WERI-Rb-1 (cell line): ENCODE measurements around the gene SAG.
A peak's percentile ranks its signal among the peaks of the same experiment; 100 is the strongest.

ENCODE experiments used
- DNase-seq: peaks from one replicate; pipeline ENCODE4 v3.0.0-alpha.2; 2020
- H3K27ac ChIP-seq: fragments of 250-450 bp; sonication (Bioruptor Pico); 2 replicates; pipeline ENCODE4 v1.5.1; 2020; ENCODE audit warnings: mild to moderate bottlenecking, moderate library complexity
- H3K27me3 ChIP-seq: fragments of 250-450 bp; sonication (Bioruptor Pico); 2 replicates; pipeline ENCODE4 v1.5.1; 2021; ENCODE audit warnings: mild to moderate bottlenecking, low read depth, moderate library complexity; ENCODE audit not compliant: insufficient read depth, severe bottlenecking
- H3K36me3 ChIP-seq: fragments of 250-450 bp; sonication (Bioruptor Pico); 2 replicates; pipeline ENCODE4 v1.5.1; 2020; ENCODE audit warnings: mild to moderate bottlenecking, moderate library complexity
- H3K4me3 ChIP-seq: 2 replicates; pipeline ENCODE4 v1.5.1; 2011; ENCODE audit warnings: low read depth, mild to moderate bottlenecking, control low read depth, low read length
- H3K9me3 ChIP-seq: fragments of 250-450 bp; sonication (Bioruptor Pico); 2 replicates; pipeline ENCODE4 v1.5.1; 2021; ENCODE audit warnings: mild to moderate bottlenecking, moderate library complexity; ENCODE audit not compliant: severe bottlenecking
- CTCF ChIP-seq: IDR thresholded peaks from 2 replicates; pipeline ENCODE4 v1.5.1; 2011; ENCODE audit warnings: low read depth, mild to moderate bottlenecking, control low read depth, inconsistent platforms, low read length

The SAG gene

GRCh38 chr2:233301811-233302210 lies 5.8 kb upstream of the SAG start:
- Histone ChIP-seq H3K9me3 (no peaks in the 10 kb centered on the region), H3K27ac (peak overlapping the region; percentile 28), H3K27me3 (no peaks in the 10 kb centered on the region), H3K36me3 (no peaks in the 10 kb centered on the region), H3K4me3 (no peak overlapping the region; the same call in 1 of the 2 replicates)
- no peak for TF ChIP-seq CTCF
- peak; percentile 90 for DNase-seq

- no peak overlapping the region for H3K27ac ChIP-seq
- DNase-seq: peak; percentile 37
- H3K27me3 ChIP-seq: no peaks in the 10 kb centered on the region
- no peaks in the 10 kb centered on the region for H3K36me3 ChIP-seq
- TF ChIP-seq CTCF: peak; percentile 44; the same call in 1 of the 2 replicates
- no peak overlapping the region for H3K4me3 ChIP-seq
- H3K9me3 ChIP-seq: no peaks in the 10 kb centered on the region
These were observed 4.4 kb upstream of the SAG start for GRCh38 chr2:233303252-233303651.

GRCh38 chr2:233311241-233311926 lies 3.8 kb downstream of the SAG start:
- TF ChIP-seq CTCF: no peak
- DNase-seq: no peak
- H3K27ac ChIP-seq: no peak overlapping the region
- H3K9me3 ChIP-seq: no peaks in the 10 kb centered on the region
- no peaks in the 10 kb centered on the region for H3K36me3 ChIP-seq
- no peaks in the 10 kb centered on the region for H3K27me3 ChIP-seq
- no peak overlapping the region for H3K4me3 ChIP-seq

- Histone ChIP-seq H3K27ac (no peak overlapping the region), H3K4me3 (no peak overlapping the region), H3K27me3 (no peaks in the 10 kb centered on the region), H3K9me3 (no peaks in the 10 kb centered on the region), H3K36me3 (no peaks in the 10 kb centered on the region)
- TF ChIP-seq CTCF: no peak
- DNase-seq: no peak
These were observed 5.3 kb downstream of the SAG start for GRCh38 chr2:233312874-233313273.

- Histone ChIP-seq H3K27me3 (no peaks in the 10 kb centered on the region), H3K36me3 (no peaks in the 10 kb centered on the region), H3K9me3 (no peaks in the 10 kb centered on the region), H3K27ac (no peak overlapping the region), H3K4me3 (no peak overlapping the region)
- TF ChIP-seq CTCF: 0 out of 2 replicates have a peak, but pooled peaks have one; percentile 13
- DNase-seq: no peak
These were observed 6.7 kb downstream of the SAG start for GRCh38 chr2:233314180-233314925.
